Panc1 (cell line): ENCODE results near the gene PPL. TPM values are rescaled to one million over a fixed set of nuclear protein-coding genes. Genes with fewer than 3 reads are reported as not detected.

ENCODE experiments used
- ATAC-seq: fragments of 200-7000 bp; cut with Tn5 transposase; 2 replicates; pipeline ENCODE4 v1.9.1; 2020; ENCODE audit warnings: mild to moderate bottlenecking, moderate library complexity
- BruUV-seq: library from RNA; stranded (reverse); fragments of 400-500 nt; replicated peaks from 2 replicates; lab custom pipeline; 2021; lab: Mats Ljungman, UMichigan
- CTCF ChIA-PET: fragments of 300-600 bp; sonication (Branson Sonifier 250); formaldehyde crosslinking; loops from one replicate; lab custom pipeline; 2022; ENCODE audit warnings: antibody characterized with exemption; lab: Charles Lee
- POLR2A ChIA-PET: fragments of 300-600 bp; sonication (Branson Sonifier 250); formaldehyde crosslinking; loops from one replicate; lab custom pipeline; 2022; ENCODE audit warnings: antibody characterized with exemption; lab: Charles Lee
- DNase-seq: peaks from one replicate; pipeline ENCODE4 v3.0.0-alpha.2; 2010; ENCODE audit warnings: low read depth, low spot score
- H3K27ac ChIP-seq: 2 replicates; pipeline ENCODE4 v1.5.1; 2011; ENCODE audit warnings: mild to moderate bottlenecking, low read length, inconsistent platforms
- H3K27me3 ChIP-seq: fragments of 200-500 bp; sonication (Bioruptor generic); 2 replicates; pipeline ENCODE4 v1.6.0; 2014; ENCODE audit warnings: low read length, inconsistent platforms; ENCODE audit not compliant: control insufficient read depth, insufficient read depth
- H3K36me3 ChIP-seq: fragments of 200-500 bp; sonication (Bioruptor generic); 2 replicates; pipeline ENCODE4 v1.5.1; 2014; ENCODE audit warnings: inconsistent platforms, mild to moderate bottlenecking, low read length, moderate library complexity; ENCODE audit not compliant: control insufficient read depth, insufficient read depth
- H3K4me1 ChIP-seq: 2 replicates; pipeline ENCODE4 v1.5.1; 2011; ENCODE audit warnings: inconsistent platforms, mild to moderate bottlenecking, low read length, moderate library complexity; ENCODE audit not compliant: control insufficient read depth, insufficient read depth
- H3K4me3 ChIP-seq, 2 experiments: 2 replicates each; pipeline ENCODE4 v1.5.1; 2011 to 2012; ENCODE audit warnings: low read depth in 2 of 2, low read length in 2 of 2, mild to moderate bottlenecking in 2 of 2, inconsistent platforms in 1 of 2, moderate library complexity in 1 of 2
- H3K9me3 ChIP-seq: fragments of 200-500 bp; sonication (Bioruptor generic); 2 replicates; pipeline ENCODE4 v1.5.1; 2014; ENCODE audit warnings: low read depth, mild to moderate bottlenecking, inconsistent platforms, low read length, moderate library complexity; ENCODE audit not compliant: control insufficient read depth, insufficient read depth
- CTCF ChIP-seq: fragments of 450-650 bp; IDR thresholded peaks from 2 replicates; pipeline ENCODE4 v1.5.1; 2017; ENCODE audit warnings: mild to moderate bottlenecking
- POLR2AphosphoS5 ChIP-seq: IDR thresholded peaks from 2 replicates; pipeline ENCODE4 v1.6.1; 2012; ENCODE audit warnings: mild to moderate bottlenecking, low read depth, low read length, moderate library complexity
- REST ChIP-seq, 2 experiments: IDR thresholded peaks; 2 replicates each; pipeline ENCODE4 v1.6.1; 2011 to 2012; ENCODE audit warnings: low read depth in 2 of 2, control low read depth in 1 of 2, low read length in 1 of 2, mild to moderate bottlenecking in 1 of 2, moderate library complexity in 1 of 2; ENCODE audit not compliant: insufficient read depth in 1 of 2
- TCF7L2 ChIP-seq: IDR thresholded peaks from 2 replicates; pipeline ENCODE4 v1.6.1; 2011; ENCODE audit warnings: mild to moderate bottlenecking, low read depth, low read length, inconsistent platforms
- in situ Hi-C: cut with HindIII; loops from 2 replicates; pipeline ENCODE4 v1.10.0; 2016; ENCODE audit warnings: low sequenced_read_pairs, low pct_unique_long_range_greater_than_20kb
- intact Hi-C: fragments of 100-400 bp; cut with micrococcal nuclease; formaldehyde crosslinking; loops from one replicate; pipeline ENCODE4 v1.10.0; 2022; ENCODE audit not compliant: unreplicated experiment
- total RNA-seq: library from RNA; stranded (reverse); gene quantifications from one replicate; pipeline ENCODE4 v1.2.1, GENCODE V29; 2021; ENCODE audit not compliant: unreplicated experiment

The PPL gene
- total RNA-seq, 1 experiment from 2014 or later: 89.4 TPM

GRCh38 chr16:4859900-4860255 lies 77.1 kb downstream of the PPL start:
- H3K27me3 ChIP-seq: no peaks in the 10 kb centered on the region
- DNase-seq (no peak), ATAC-seq (peak; percentile 76)
- no TSS peak for BruUV-seq
- peaks cover 38% of the 10 kb centered on the region for H3K36me3 ChIP-seq
- intact Hi-C loops (no loop called here), in situ Hi-C loops (loop anchor here (10.0 kb wide), 1 partner anchor 45 kb away; no protein-coding TSS in a partner anchor)
- no peak overlapping the region for H3K4me3 ChIP-seq
- H3K9me3 ChIP-seq: no peaks in the 10 kb centered on the region
- H3K4me1 ChIP-seq: no peaks in the 10 kb centered on the region; the same call in 1 of the 2 replicates
- H3K27ac ChIP-seq: no peak overlapping the region
- TF ChIP-seq REST (IDR thresholded peaks at IDR 0.05; ENCODE audit: insufficient read depth in 1 of 2, low read depth in 2 of 2, low read length in 1 of 2): no peak
- TF ChIP-seq CTCF: no peak
- ChIA-PET CTCF (no interaction called here), POLR2A (no interaction called here)

- no peaks in the 10 kb centered on the region; the same call in 1 of the 2 replicates for H3K4me1 ChIP-seq
- no peak overlapping the region for H3K27ac ChIP-seq
- TF ChIP-seq TCF7L2 (no peak), CTCF (no peak), POLR2AphosphoS5 (no peak)
- DNase-seq (no peak), ATAC-seq (peak; percentile 52; the same call in 1 of the 2 replicates)
- CTCF ChIA-PET: no interaction called here
- POLR2A ChIA-PET: no interaction called here
- in situ Hi-C loops (no loop called here), intact Hi-C loops (no loop called here)
- BruUV-seq: no TSS peak
- no peaks in the 10 kb centered on the region for H3K27me3 ChIP-seq
- no peak overlapping the region for H3K4me3 ChIP-seq
- no peaks in the 10 kb centered on the region for H3K9me3 ChIP-seq
- H3K36me3 ChIP-seq: peaks cover 38% of the 10 kb centered on the region
Measured at GRCh38 chr16:4859190-4859899, 77.6 kb downstream of the PPL start.
